Activated CD4-positive, alpha-beta memory T cell treated with anti-CD3 and anti-CD28 coated beads for 36 hours (primary cell): ENCODE measurements around the gene QRFP. TPM values are rescaled to one million over a fixed set of nuclear protein-coding genes. Genes with fewer than 3 reads are reported as not detected.

Experiments used
- CTCF ChIA-PET: fragments of 350-600 bp; sonication (Branson Sonifier 250); formaldehyde crosslinking; loops from one replicate; lab custom pipeline; 2021; ENCODE audit warnings: antibody characterized with exemption, inconsistent platforms; lab: Charles Lee
- POLR2A ChIA-PET: fragments of 350-600 bp; sonication (Branson Sonifier 250); formaldehyde crosslinking; loops from one replicate; lab custom pipeline; 2021; ENCODE audit warnings: antibody characterized with exemption; lab: Charles Lee
- DNase-seq: peaks from one replicate; pipeline ENCODE4 v3.0.0-alpha.2; 2020
- H3K27ac Mint-ChIP-seq: one replicate; pipeline ENCODE4 v1.8.0; 2021; ENCODE audit warnings: mixed read lengths
- H3K27me3 Mint-ChIP-seq: one replicate; pipeline ENCODE4 v1.8.0; 2021; ENCODE audit warnings: mixed read lengths
- H3K36me3 Mint-ChIP-seq: one replicate; pipeline ENCODE4 v1.8.0; 2021; ENCODE audit warnings: mixed read lengths
- H3K4me1 Mint-ChIP-seq: one replicate; pipeline ENCODE4 v1.8.0; 2021; ENCODE audit warnings: low read depth, mixed read lengths
- H3K4me3 Mint-ChIP-seq: one replicate; pipeline ENCODE4 v1.8.0; 2021; ENCODE audit warnings: mild to moderate bottlenecking, mixed read lengths
- H3K9me3 Mint-ChIP-seq: one replicate; pipeline ENCODE4 v1.8.0; 2021; ENCODE audit warnings: mixed read lengths
- intact Hi-C: fragments of 100-400 bp; cut with micrococcal nuclease; formaldehyde crosslinking; loops from one replicate; pipeline ENCODE4 v1.15.1; 2023
- total RNA-seq, 2 experiments: library from RNA; stranded (reverse); gene quantifications; one replicate each; pipeline ENCODE4 v1.2.3, GENCODE V29; 2021

QRFP gene
- total RNA-seq: not detected

DNA sequence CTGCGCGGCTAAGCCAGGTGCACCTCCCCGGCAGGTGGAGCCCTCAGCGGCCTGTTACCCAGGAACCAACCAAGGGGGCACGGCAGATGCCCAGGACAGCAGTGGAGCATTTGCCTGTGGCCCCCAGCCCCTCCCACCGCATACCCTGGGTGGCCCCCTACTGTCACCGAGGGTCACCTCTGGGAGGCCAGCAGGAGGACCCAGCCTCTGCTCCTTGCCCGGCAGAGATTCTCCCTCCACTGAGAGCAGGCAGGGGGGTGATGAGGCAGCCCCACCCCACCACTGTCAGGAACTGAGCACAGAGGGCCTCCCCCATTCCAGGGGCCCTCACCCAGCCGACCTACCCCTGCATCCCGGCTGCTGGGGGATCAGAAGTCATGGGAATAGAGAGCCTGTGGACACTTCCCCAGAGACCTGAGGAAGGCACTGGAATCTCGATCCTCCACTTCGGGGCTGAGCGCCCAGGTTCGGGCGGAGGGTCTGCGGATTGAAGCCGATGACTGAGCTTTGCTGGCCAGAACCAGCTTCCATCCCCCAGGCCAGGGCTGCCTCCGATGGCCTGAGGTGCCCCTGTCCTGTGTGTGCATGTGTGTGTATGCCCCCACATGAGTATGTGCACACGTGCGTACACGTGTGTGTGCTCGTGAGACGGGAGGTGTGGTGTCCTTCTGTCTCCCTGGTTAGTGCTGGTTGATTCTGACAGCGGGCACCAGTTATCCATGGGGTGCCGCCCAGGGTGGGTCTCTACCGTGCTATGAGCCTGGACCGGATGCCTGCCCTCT is at the start of gene QRFP:
QRFP (minus strand) TSS at position 580 of the 782 bp plus-strand sequence. CDS start 2,974 bp downstream, outside the sequence.
- DNase-seq: no peak
- H3K4me3 Mint-ChIP-seq: no peak within 1 kb of the TSS
- ChIA-PET CTCF (no interaction called here), POLR2A (no interaction called here)
- H3K27ac Mint-ChIP-seq: no peak within 1 kb of the TSS
- H3K4me1 Mint-ChIP-seq: no peaks in the 10 kb centered on the region
- H3K9me3 Mint-ChIP-seq: no peaks in the 10 kb centered on the region
- no peaks in the 10 kb centered on the region for H3K36me3 Mint-ChIP-seq
- H3K27me3 Mint-ChIP-seq: peaks cover 2% of the 10 kb centered on the region
- intact Hi-C loops: no loop called here

- Mint-ChIP-seq H3K27ac (no peak overlapping the region), H3K4me1 (peaks cover 6% of the 10 kb centered on the region), H3K4me3 (no peak overlapping the region), H3K27me3 (peaks cover 41% of the 10 kb centered on the region), H3K9me3 (peaks cover 4% of the 10 kb centered on the region), H3K36me3 (no peaks in the 10 kb centered on the region)
- intact Hi-C loops: loop anchor here (10.0 kb wide), 1 partner anchor 180 kb away; no protein-coding TSS in a partner anchor
- ChIA-PET CTCF (interaction anchor here (1.5 kb wide), 1 partner anchor 76 kb away, joined by 3 read pairs; no protein-coding TSS in a partner anchor), POLR2A (no interaction called here)
- no peak for DNase-seq
Measured at GRCh38 chr9:130945173-130945572, 48.6 kb upstream of the QRFP start.

DNA sequence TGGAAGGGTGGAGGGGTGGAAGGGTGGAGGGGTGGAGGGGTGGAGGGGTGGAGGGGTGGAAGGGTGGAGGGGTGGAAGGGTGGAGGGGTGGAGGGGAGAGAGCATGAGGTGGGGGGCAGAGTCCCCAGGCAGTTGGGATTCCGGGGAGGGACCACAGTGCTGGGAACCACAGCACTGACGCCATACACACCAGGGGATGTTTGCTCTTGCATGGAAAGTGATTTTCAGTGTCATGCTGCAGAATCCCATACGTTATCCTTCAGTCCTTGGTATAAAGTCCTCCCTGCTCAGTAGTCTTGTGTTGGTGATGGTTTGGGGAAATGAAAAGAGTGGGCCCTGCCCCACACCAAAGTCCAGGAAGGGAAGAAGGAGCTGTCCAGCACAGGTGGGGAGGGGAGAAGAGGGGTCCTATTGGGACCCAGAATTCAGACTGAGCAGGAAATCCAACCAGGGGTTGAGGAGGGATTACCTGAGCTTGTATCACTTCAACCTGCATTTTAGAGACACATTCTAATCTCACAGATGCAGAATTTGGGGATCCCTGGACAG is 48.0 kb upstream of the QRFP start:
- ChIA-PET POLR2A (no interaction called here), CTCF (no interaction called here)
- no peak for DNase-seq
- Mint-ChIP-seq H3K4me3 (no peak overlapping the region), H3K9me3 (peaks cover 3% of the 10 kb centered on the region), H3K36me3 (no peaks in the 10 kb centered on the region), H3K4me1 (peaks cover 6% of the 10 kb centered on the region), H3K27me3 (peaks cover 40% of the 10 kb centered on the region), H3K27ac (no peak overlapping the region)
- intact Hi-C loops: loop anchor here (10.0 kb wide), 1 partner anchor 180 kb away; no protein-coding TSS in a partner anchor

DNA sequence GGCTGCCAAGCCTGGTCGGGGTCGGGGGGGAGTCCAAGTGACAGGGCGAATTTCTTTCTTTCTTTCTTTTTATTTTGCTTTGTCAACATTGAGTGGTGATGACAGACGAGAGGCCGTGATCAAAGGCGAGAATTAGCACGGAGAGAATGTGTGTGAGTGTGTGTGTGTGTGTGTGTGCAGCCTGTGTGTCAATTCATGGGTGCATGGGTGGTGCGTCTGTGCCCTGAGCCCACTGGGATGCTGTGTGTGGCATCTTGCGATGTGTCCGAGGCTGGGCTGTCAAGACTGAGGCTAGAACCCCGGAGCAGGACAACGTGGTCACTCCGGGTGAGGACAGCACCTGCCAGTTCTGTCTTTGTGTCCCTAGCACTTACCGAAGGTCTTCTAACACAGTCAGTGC is 47.2 kb upstream of the QRFP start:
- H3K27me3 Mint-ChIP-seq: peaks cover 34% of the 10 kb centered on the region
- H3K36me3 Mint-ChIP-seq: no peaks in the 10 kb centered on the region
- intact Hi-C loops: loop anchor here (10.0 kb wide), 1 partner anchor 179 kb away; no protein-coding TSS in a partner anchor

GRCh38 chr9:130943221-130943620 is 46.6 kb upstream of the QRFP start:
- no peak for DNase-seq
- H3K36me3 Mint-ChIP-seq: no peaks in the 10 kb centered on the region
- CTCF ChIA-PET: interaction anchor here (1.3 kb wide), 1 partner anchor 77 kb away, joined by 8 read pairs; no protein-coding TSS in a partner anchor
- POLR2A ChIA-PET: no interaction called here
- no peak overlapping the region for H3K4me3 Mint-ChIP-seq
- H3K4me1 Mint-ChIP-seq: peaks cover 8% of the 10 kb centered on the region
- no peaks in the 10 kb centered on the region for H3K9me3 Mint-ChIP-seq
- no peak overlapping the region for H3K27ac Mint-ChIP-seq
- peaks cover 33% of the 10 kb centered on the region for H3K27me3 Mint-ChIP-seq
- intact Hi-C loops: loop anchor here (10.0 kb wide), 1 partner anchor 178 kb away; no protein-coding TSS in a partner anchor

More for the DNA sequence above, 47.2 kb upstream of the QRFP start:
- no peak for DNase-seq
- no peaks in the 10 kb centered on the region for H3K9me3 Mint-ChIP-seq
- no peak overlapping the region for H3K27ac Mint-ChIP-seq
- peaks cover 7% of the 10 kb centered on the region for H3K4me1 Mint-ChIP-seq
- H3K4me3 Mint-ChIP-seq: no peak overlapping the region
- CTCF ChIA-PET: interaction anchor here (0.6 to 1.3 kb wide), 2 partner anchors 78 to 364 kb away, joined by 5 to 8 read pairs; no protein-coding TSS in a partner anchor
- POLR2A ChIA-PET: no interaction called here

GRCh38 chr9:130942679-130943078 is 46.1 kb upstream of the QRFP start:
- H3K9me3 Mint-ChIP-seq: no peaks in the 10 kb centered on the region
- H3K36me3 Mint-ChIP-seq: no peaks in the 10 kb centered on the region
- no peak overlapping the region for H3K27ac Mint-ChIP-seq
- no peak for DNase-seq
- H3K4me3 Mint-ChIP-seq: no peak overlapping the region
- CTCF ChIA-PET: interaction anchor here (0.7 to 1.3 kb wide), 2 partner anchors 77 to 1205 kb away, joined by 3 to 8 read pairs; no protein-coding TSS in a partner anchor
- H3K4me1 Mint-ChIP-seq: peaks cover 8% of the 10 kb centered on the region
- POLR2A ChIA-PET: interaction anchor here (0.6 kb wide), 1 partner anchor 1175 kb away, joined by 4 read pairs; no protein-coding TSS in a partner anchor
- peaks cover 35% of the 10 kb centered on the region for H3K27me3 Mint-ChIP-seq
- intact Hi-C loops: loop anchor here (10.0 kb wide), 1 partner anchor 178 kb away; no protein-coding TSS in a partner anchor

DNA sequence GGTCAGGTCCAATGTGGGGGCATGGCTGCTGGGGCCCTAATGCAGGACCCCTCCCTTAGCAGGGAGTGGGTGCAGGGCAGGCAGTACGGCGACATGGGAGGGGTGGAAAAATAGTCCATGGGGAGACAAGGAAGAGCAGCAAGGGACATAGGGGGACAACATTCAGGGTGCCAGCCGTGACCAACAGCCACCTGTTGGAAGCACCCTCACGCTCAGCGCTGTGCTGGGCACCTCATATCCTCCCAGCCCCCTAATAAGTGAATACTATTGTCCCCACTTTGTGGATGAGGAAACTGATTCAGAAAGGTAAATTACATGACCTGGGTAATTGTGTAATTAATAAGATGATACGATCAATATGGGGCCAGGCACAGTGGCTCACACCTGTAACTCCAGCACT is 45.5 kb upstream of the QRFP start:
- no peak for DNase-seq
- intact Hi-C loops: loop anchor here (10.0 kb wide), 1 partner anchor 177 kb away; no protein-coding TSS in a partner anchor
- no peaks in the 10 kb centered on the region for H3K36me3 Mint-ChIP-seq
- POLR2A ChIA-PET: interaction anchor here (0.6 kb wide), 1 partner anchor 1175 kb away, joined by 4 read pairs; no protein-coding TSS in a partner anchor
- peaks cover 8% of the 10 kb centered on the region for H3K4me1 Mint-ChIP-seq
- H3K9me3 Mint-ChIP-seq: no peaks in the 10 kb centered on the region
- peaks cover 38% of the 10 kb centered on the region for H3K27me3 Mint-ChIP-seq
- no peak overlapping the region for H3K4me3 Mint-ChIP-seq
- CTCF ChIA-PET: interaction anchor here (0.7 to 1.0 kb wide), 3 partner anchors 72 to 1204 kb away, joined by 3 read pairs; no protein-coding TSS in a partner anchor
- H3K27ac Mint-ChIP-seq: no peak overlapping the region

DNA sequence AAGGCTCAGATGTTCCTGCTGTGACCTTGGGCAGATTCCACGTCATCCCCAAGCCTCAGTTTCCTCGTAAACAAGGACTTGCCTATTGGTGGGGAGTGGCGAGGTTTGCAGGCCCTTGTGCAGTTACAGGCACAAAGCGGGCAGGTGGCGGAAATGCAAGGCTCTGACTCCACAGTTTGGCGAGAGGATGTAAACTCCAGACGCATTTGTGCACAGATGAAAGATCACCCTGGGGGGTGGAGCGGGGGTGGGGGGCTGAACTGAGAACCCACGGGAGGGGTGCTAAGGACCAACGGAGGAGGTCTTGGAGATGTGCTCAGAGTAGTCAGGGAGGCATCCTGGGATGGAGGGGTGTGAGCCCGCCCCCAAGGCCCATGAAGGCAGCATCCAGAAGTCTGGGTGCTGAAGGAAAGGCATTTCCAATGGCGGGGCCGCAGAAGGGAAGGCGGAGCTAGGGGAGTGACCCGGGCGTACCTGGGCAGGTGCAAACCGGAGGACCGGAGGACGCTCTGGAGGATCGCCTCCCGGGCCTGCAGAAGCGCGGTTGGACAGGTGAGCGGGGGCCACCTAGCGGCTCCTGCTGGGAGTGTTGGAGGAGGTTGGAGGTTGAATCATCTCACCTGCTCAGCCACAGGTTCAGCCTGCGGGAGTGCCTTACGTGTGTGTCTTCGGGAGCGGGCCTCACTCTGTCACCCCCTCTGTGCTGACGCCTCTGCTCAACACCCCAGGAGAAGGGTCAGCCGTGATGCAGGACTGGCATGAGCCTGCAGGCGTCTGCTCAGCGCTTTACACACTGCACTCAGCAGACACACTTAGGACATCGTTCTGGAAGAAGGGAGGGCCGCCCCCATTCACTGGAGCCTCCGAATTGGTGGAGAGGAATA is 44.3 kb upstream of the QRFP start:
- CTCF ChIA-PET: interaction anchor here (1.0 to 1.2 kb wide), 2 partner anchors 74 to 106 kb away, joined by 3 read pairs; no protein-coding TSS in a partner anchor
- peak; percentile 85 for DNase-seq
- no peak overlapping the region for H3K4me3 Mint-ChIP-seq
- H3K4me1 Mint-ChIP-seq: peaks cover 8% of the 10 kb centered on the region
- POLR2A ChIA-PET: no interaction called here
- H3K36me3 Mint-ChIP-seq: no peaks in the 10 kb centered on the region
- H3K27ac Mint-ChIP-seq: no peak overlapping the region
- H3K9me3 Mint-ChIP-seq: no peaks in the 10 kb centered on the region
- H3K27me3 Mint-ChIP-seq: peaks cover 45% of the 10 kb centered on the region
- intact Hi-C loops: loop anchor here (2.0 to 10.0 kb wide), 3 partner anchors 74 to 228 kb away; no protein-coding TSS in a partner anchor

GRCh38 chr9:130940027-130940549 is 43.5 kb upstream of the QRFP start:
- Mint-ChIP-seq H3K4me3 (no peak overlapping the region), H3K9me3 (no peaks in the 10 kb centered on the region), H3K4me1 (peaks cover 8% of the 10 kb centered on the region), H3K27me3 (peaks cover 49% of the 10 kb centered on the region), H3K36me3 (no peaks in the 10 kb centered on the region), H3K27ac (no peak overlapping the region)
- DNase-seq: no peak
- ChIA-PET CTCF (interaction anchor here (1.0 kb wide), 1 partner anchor 106 kb away, joined by 3 read pairs; no protein-coding TSS in a partner anchor), POLR2A (no interaction called here)
- intact Hi-C loops: loop anchor here (2.0 to 10.0 kb wide), 3 partner anchors 73 to 227 kb away; no protein-coding TSS in a partner anchor

GRCh38 chr9:130939405-130940026 is 42.9 kb upstream of the QRFP start:
- Mint-ChIP-seq H3K4me1 (peaks cover 8% of the 10 kb centered on the region), H3K36me3 (no peaks in the 10 kb centered on the region), H3K27me3 (peaks cover 52% of the 10 kb centered on the region), H3K27ac (no peak overlapping the region), H3K9me3 (no peaks in the 10 kb centered on the region), H3K4me3 (no peak overlapping the region)
- intact Hi-C loops: loop anchor here (2.0 to 10.0 kb wide), 3 partner anchors 73 to 227 kb away; no protein-coding TSS in a partner anchor
- no peak for DNase-seq
- POLR2A ChIA-PET: no interaction called here
- CTCF ChIA-PET: interaction anchor here (1.0 kb wide), 1 partner anchor 107 kb away, joined by 3 read pairs; no protein-coding TSS in a partner anchor
